ENCODE data around the gene MAGI3.
"Not testable (repeated sequence)": the region's sequence is repeated elsewhere in the genome, so short reads cannot be mapped to it uniquely, and the experiment has no call there.

The MAGI3 gene

DNA sequence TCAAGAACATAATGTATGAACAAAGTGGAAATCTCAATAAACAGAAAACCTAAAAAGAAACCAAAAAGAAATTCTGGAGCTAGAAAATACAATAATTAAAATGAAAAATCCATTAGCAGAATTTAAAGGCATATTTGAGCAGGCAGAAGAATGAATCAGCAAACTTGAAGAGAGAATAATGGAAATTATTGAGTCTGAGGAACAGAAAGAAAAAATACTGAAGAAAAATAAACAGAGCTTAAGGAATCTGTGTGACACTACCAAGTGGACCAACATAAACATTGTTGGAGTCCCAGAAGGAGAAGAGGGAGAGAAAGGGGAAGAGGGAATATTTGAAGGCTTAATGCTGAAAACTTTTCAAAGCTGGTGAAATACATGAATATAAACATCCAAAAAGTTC is 54.5 kb downstream of the MAGI3 start:
- DNase-seq: no peak

DNA sequence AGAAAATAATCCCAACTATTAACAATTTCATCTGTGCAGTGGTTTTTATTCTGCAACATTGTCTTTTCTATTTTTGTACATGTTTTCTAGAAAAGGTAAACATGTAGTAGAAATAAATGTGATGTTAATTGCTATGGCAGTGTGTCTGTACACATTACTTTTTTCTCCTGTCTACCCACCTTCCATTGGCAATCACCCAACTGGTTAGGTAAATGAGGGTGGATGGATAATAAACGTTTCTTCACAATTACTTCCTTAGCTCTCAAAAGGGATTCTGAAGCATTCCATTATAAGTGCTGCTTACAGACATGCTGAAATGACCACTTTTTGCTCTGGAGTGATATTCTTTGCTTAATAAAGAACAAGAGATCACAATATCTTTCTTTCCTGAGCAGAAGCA is 61.4 kb downstream of the MAGI3 start:
- DNase-seq: no peak

DNA sequence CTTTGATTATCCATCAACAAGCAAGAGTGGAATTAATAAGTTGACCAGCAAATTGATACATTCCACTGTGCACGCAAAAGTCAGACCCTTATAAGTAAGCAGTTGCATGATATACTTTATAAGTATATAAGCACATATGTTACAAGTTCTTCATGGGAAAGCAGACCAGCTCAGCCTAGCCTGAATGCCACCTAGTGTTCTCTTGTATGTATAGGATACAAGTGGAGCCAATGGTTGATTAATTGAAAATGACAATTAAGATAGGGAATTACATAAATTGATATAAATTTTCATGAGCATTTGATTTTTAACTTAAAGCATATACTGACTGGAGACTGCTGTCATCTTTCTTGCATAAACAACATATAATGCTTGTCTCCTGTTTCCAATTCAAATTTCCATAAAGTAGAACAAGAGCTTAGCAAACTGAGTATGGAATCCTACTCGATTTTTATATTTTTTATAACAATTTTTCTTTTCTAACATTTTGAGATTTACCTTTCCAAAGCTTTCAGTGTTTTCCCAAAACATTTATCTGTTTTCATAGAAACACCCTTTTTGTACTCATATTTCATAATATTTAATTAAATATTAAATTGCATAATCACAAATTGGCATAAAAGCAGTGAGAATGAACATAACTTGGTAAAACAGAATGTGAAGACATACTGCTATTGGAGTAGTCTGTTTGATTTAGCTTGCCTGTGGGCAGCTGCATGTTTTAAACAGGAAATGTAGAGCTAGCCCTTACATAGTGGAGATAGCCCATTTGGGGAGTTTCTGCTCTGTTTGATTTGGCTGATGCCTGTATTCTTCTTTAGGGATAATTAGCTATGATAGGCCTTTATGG is 62.8 kb downstream of the MAGI3 start:
- peak; percentile 10 for DNase-seq

DNA sequence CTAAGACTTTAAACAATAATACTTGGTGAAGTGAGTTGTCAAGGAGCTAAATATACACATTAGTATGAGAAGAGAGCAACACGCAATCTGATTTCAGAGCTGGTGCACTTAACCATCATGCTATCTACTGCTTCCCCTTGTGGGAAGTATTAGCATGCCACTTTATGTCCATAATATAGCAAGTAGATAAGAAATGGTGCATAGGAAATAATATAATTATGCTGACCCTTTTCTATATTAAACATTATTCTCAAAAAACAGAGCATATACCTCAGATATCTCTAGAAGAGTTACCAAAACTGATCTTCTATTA is 63.4 kb downstream of the MAGI3 start:
- DNase-seq: no peak

DNA sequence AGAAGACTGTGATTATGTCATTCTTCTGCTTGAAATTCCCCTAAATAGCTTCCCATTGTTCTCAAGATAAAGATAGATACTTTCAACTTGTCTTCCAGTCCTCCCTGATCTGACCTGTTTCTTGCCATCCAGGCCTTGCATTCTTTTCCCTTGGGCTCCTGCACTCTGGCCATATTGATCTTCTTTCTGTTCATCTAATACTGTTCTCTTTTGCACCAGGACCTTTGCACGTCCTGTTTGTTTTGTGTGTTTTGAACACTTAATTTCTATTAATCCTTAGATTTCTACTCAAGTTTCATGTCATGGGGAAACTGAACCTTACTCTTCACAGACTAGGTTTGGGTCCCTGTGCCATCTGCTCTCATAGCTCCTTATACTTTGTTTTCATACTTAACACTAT is 65.1 kb downstream of the MAGI3 start:
- DNase-seq: no peak

DNA sequence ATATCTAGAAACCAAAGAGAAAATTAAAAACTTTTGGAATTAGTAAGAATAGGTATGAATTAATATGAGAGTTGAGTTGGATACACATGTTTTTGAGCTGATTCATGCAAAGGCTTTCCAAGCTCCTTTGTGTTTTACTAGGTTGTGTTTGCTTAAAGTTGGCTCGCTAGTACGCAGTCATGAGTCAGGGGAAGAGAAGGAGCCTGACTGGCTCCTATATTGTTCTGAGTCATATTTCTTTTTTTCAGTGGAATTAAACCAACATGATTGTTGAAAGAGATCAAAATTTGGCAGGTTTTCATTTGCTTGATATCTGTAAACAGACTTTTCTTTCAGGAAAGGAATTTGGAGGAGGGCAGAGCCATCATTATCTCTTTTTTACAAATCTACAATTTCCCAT is 66.7 kb downstream of the MAGI3 start:
- DNase-seq: peak; percentile 95

DNA sequence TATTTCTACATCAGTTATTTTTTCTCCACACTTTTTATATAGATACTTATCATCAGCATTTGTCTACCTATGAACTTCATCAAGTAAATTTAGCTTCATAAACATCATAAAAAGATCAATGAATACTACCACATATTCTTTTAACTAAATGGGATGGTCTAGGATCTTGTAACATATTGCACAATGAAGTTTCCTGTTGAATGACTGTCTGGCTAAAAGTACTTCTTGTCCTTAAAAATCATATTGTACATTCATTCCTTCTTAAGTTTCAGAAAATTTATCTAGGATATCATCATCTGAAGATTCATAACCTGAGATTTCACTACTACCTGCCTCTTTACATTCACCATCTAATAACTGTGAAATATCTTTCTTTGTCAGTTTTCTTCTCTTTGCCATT is 69.0 kb downstream of the MAGI3 start:
- DNase-seq: no peak

DNA sequence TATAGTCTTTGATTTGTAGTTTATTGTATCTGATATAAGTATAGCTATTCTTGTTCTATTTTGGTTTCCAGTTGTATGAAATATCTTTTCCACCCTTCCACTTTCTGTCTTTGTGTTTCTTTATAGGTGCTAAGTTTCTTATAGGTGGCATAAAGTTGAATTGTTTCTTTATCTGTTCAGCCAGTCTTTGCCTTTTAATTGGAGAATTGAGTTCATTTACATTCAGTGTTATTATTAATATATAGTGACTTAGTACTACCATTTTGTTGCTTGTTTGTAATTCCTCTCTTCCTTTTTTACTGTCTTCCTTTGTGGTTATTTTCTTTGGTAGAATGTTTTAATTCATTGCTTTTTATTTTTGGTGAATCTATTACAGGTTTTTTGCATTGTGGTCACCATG is 77.7 kb downstream of the MAGI3 start:
- DNase-seq: no peak

DNA sequence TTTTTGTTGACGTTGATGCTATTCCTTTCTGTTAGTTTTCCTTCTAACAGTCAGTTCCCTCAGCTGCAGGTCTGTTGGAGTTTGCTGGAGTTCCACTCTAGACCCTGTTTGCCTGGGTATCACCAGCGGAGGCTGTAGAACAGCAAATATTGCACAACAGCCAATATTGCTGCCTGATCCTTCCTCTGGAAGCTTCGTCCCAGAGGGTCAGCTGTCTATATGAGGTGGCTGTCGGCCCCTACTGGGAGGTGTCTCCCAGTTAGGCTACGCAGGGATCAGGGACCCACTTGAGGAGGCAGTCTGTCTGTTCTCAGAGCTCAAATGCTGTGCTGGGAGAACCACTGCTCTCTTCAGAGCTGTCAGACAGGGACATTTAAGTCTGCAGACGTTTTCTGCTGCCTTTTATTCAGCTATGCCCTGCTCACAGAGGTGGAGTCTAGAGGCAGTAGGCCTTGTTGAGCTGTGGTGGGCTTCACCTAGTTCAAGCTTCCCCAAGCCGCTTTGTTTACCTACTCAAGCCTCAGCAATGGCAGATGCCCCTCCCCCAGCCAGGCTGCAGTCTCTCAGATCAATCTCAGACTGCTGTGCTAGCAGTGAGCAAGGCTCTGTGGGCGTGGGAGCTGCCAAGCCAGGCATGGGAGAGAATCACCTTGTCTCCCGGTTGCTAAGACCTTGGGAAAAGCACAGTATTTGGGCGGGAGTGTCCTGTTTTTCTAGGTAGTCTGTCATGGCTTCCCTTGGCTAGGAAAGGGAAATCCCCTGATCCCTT is 88.3 kb downstream of the MAGI3 start:
- DNase-seq: not testable (repeated sequence)

DNA sequence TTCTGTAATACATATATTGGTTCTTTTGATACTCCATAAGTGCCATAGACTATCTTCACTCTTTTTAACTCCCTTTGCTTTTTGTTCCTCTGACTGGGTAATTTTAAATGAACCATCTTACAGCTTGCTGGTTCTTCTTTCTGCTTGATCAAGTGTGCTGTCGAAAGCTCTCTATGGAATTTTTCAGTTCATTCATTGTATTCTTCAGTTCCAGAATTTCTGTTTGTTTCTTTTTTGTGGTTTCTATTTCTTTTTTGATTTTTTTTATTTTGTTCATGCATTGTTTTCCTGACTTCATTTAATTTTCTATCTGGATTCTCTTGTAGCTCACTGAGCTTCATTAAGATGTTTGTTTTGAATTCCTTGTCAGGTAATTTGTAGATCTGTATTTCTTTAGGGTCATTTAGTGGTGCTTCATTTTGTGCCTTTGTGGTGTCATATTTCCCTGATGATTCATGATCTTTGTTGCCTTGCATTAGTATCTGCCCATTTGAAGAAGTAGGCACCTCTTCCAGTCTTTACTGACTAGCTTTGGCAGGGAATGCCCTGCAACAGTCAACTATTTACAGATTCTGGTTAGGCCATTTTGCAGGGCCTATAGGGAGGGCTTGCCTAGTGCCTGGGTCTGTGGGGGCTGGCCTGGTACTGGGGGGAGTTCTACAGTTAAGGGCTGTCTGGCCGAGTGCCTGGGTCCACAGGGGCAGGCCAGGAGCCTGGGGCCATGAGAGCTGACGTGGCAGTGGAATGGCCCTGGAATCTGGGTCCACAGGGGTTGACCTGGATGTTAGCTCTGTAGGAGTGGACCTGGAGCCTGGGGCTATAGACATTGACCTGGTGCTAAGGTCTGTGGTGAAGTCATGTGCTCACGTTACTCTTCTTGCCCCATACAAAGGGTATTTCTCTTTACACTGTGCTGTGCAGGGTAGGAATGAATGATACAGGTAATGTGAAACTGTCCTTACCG is 89.7 kb downstream of the MAGI3 start:
- no peak for DNase-seq

DNA sequence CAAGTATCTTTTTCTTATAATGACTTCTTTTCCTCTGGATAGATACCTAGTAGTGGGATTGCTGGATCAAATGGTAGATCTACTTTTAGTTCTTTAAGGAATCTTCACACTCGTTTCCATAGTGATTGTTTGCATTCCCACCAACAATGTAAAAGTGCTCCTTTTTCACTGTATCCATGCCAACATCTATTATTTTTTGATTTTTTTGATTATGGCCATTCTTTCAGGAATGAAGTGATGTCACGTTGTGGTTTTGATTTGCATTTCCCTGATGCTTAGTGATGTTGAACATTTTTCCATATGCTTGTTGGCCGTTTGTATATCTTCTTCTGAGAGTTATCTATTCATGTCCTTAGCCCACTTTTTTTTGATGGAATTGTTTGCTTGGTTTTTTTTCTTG is 94.8 kb downstream of the MAGI3 start:
- not testable (repeated sequence) for DNase-seq

DNA sequence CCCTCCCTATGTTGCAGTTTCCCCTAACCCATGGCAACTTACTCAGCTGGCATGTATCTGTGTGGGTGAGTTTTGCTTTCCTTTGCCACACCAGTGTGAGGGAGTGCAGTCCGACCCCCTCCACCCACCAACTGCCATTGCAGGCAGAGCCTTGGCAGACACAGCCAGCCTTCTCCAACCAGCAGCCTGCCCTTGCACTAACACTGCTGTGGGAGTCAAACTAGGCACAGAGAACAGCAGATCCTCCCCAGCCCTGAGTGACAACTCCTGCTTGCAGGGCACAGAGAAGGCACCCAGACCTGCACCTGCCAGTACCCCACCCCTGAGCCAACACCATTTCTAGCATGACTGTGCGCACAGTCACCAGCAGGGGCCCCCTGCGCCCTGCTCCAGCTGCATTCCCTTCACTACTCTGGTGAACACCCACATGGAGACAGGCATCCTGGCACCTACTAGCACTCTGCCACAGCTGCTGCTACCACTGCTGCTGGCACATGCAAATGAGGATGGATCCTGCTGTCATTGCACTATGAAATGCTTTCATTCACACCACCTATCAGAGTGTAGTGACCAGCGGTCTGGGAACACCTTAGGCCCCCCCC is 98.4 kb downstream of the MAGI3 start:
- no peak for DNase-seq

DNA sequence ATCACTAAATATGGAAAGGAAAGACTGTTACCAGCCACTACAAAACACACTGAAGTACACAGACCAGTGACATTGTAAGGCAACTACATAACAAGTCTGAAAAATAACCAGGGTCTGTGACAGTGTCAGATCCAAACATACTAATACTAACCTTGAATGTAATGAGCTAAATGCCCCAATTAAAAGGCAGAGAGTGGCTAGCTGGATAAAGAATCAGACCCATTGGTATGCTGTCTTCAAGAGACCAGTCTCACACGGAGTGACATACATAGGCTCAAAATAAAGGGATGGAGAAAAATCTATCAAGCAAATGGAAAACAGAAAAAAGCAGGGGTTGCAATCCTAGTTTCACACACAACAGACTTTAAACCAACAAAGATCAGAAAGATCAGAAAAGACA is 100.1 kb downstream of the MAGI3 start:
- DNase-seq: no peak

DNA sequence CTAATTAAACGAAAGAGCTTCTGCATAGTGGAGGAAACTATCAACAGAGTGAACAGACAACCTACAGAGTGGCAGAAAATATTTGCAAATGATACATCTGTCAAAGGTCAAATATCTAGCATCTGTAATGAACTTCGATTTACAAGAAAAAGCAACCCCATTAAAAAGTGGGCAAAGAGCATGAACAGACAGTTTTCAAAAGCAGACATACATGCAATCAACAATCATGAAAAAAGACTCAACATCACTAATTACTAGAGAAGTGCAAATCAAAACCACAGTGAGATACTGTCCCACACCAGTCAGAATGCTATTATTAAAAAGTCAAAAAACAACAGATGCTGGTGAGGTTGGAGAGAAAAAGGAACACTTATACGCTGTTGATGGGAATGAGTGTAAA is 103.2 kb downstream of the MAGI3 start:
- DNase-seq: no peak

DNA sequence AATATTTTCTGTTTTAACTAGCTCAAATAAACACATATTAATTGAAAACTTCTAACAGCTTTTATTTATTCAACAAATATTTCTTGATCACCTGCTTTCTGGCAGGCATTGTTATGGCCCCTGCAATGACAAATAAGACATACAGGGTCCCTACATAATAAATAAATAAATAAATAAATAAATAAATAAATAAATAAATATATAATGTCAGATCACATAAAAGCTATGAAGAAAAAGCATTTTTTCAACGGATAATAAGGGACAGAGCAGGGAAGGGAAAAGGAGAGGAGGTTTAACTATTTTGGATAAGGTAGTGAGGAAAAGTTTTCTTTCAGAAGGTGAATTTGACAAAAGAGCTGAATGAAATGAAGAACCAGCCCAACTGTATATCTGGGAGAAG is 115.0 kb downstream of the MAGI3 start:
- no peak for DNase-seq

DNA sequence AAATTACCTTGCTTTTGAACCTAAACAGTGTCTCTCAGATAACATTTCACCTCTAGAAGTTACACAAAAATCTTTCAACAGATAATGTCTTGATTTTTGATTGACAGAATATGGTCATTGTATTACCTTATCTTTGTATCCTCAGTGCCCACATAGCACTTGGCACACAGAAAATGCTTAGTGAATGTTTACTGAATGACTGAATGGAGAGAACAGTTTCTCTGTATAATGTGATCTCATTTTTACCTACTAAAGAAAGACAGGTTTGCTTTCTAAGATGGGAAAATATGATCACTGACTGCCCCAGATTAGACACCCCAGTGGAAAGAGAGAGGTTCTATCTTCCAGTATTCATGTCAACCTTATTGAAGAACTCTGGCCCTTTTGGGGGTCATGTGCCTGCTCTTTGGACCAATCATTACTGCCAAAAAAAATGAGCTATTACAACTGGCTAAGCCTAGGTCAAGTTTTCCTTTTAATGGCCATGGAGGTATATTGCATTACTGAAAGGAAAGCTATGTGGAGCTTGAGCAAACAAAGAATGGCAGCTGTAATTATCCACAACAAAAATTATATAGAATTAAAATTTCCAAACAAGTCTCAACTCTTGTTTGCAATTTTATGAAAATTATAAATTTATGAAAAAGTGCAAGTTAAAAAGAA is 117.4 kb downstream of the MAGI3 start:
- peak; percentile 38 for DNase-seq

DNA sequence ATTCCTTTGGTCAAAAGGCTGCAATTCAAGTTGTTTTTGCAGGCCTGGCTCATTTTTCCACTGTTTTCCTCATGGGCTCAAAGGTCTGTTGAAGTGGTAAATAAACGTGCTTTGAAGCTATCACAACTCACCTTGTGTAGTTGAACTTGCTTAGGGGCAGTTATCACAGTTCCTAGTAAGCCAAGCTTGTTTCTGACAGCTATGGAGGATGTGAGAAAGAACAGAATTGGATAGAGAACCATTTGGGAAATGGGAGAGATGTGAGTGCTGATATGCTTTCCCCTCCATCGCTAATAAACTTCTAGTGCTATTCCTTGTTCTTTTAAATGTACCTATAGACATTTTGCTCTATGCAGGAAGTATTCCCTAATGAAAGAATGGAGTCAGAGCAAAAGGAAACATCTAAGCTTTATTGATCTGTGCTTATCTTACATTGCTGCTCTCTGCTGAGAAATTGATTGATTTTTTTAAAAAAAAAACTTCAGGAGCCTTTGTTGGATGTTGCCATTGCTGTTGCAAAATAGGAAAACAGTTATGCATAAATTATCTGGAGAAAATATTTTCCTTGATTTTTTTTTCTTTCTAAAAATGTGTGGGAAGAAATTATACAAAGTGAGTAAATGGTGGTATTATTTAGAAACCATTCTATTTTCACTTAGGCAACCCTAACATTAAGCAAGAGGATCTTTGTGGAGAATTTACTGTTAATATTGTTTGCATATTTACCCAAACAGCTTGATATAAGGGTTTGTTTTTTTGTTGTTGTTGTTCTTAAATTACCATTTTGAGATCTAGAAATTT is 118.2 kb downstream of the MAGI3 start:
- DNase-seq: no peak

DNA sequence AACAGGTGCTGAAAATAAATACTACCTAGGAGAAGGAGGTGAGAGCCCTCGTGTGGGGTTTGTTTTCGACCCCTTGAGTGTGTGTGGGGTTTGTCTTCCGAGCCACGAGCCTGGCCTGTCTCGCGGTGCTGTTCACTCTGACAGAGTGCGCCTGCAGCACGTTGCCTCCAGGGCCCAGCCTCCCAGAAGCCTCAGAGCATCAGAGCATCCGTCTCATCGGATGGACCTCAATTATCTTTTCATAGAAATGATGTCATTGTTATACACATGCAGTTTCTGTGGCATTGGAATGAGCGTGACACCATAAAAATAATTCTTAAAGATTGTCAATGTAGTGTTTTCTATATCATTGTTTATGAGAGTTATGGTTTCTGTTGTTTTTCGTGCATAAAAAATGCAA is 119.5 kb downstream of the MAGI3 start:
- DNase-seq: not testable (repeated sequence)

DNA sequence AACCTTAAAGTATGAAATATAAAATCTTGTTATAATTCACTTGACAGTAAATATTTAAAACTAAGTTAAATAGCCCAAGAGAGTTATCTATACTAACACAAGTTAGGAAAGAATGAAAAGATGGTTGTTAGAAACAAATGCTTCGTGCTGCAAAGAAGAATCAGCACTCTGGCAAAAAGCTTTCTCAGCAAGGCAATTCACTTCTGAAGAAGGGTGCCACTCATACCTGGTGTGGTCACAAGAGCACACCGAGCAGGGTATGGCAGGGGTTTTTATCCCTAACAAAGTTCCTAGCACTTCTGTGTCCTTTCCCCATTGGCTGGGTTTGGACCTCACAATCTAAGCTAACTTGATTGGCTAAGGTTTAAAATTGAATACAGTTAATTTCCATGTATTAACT is 121.0 kb downstream of the MAGI3 start:
- no peak for DNase-seq

DNA sequence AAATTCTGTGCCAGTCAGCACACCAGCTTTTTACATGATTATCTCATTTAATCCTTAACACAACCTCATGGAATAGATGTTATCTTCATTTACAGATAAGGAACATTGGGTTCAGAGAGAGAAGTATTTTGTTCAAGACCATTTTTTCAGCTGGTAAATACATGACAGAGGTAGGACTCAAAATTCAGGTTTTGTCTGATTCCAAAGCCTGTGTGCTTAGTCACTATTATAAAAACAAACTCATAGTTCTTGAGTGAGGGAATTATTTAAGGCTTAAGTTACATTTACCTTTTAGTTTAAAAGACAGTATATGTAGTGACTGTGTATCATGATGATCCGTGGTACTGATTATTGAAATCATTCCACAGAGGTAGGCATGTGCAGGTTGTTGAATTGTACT is 125.2 kb downstream of the MAGI3 start:
- DNase-seq: no peak

DNA sequence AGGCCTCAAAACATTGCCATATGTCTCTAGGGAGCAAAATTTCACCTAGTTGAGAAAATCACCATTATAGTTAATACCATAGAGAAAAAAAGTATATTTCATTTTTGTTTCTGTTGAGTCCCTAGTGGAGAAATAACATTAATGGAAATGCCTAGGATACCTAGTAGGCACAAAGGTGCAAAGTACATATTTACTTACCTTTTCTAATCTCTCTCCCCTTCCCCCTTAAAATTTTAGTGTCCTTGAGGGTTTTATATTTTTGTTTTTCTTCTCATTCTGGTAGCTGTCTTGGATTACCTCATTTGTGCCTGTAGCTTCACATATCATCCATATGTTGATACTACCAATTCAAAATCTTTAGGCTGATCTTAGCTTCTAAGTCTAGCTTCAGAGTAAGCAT is 127.0 kb downstream of the MAGI3 start:
- DNase-seq: no peak

DNA sequence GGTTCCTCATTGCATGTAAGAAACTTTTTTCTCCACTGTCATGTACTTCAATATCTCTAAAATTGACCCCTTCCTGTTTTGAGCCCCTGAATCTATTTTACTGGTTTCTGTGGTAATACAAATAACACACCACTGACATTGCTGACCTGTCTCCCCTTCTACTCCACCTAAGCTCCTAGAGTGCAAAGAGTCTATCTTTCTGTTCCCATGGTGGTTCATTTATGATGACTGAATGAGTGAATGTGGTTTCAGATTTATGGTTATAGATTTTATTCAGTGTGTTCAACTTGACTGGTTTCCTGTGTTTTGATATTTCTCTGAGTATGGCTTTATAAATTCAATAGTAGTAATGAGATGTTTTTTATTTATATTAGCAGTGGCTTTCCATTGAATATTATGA is 127.7 kb downstream of the MAGI3 start:
- no peak for DNase-seq
